ENCODE results near the gene CAPN12.

- no peak for TF ChIP-seq CTCF (conservative IDR thresholded peaks at IDR 0.05; ENCODE audit: low read depth, low read length)
- no peak for TF ChIP-seq MAFK (IDR thresholded peaks at IDR 0.05; ENCODE audit: low read depth, low read length)
- 0 out of 2 replicates have a peak, but pooled peaks have one; percentile 27 for TF ChIP-seq POLR2A (IDR thresholded peaks at IDR 0.05; ENCODE audit: low read depth, low read length)
- no peak for TF ChIP-seq NFE2L2 (IDR thresholded peaks at IDR 0.05; ENCODE audit: low read depth, low read length)
- TF ChIP-seq USF2 (IDR thresholded peaks at IDR 0.05; ENCODE audit: low read depth, low read length), result no peak
- no peak for TF ChIP-seq RFX5 (IDR thresholded peaks at IDR 0.05; ENCODE audit: low read depth, low read length)
- no peak for TF ChIP-seq RCOR1 (IDR thresholded peaks at IDR 0.05; ENCODE audit: insufficient replicate concordance, low read length)
- TF ChIP-seq CHD1 (IDR thresholded peaks at IDR 0.05; ENCODE audit: low read depth, low read length), result no peak
- TF ChIP-seq MXI1 (IDR thresholded peaks at IDR 0.05; ENCODE audit: borderline replicate concordance, low read depth, low read length), result no peak
Observed at GRCh38 chr19:38684078-38684861, 60.0 kb downstream of the CAPN12 start.

All from IMR-90 (cell line).